Osteoblast (primary cell): Measurements from ENCODE around the gene NPC1. TPM values are rescaled to one million over a fixed set of nuclear protein-coding genes. Genes with fewer than 3 reads are reported as not detected.
A peak's percentile ranks its signal among the peaks of the same experiment; 100 is the strongest.

Source experiments
- DNase-seq: peaks from one replicate; pipeline ENCODE4 v3.0.0; 2011; ENCODE audit warnings: low spot score, mixed read lengths; ENCODE audit not compliant: insufficient read length; ENCODE audit errors: missing footprints
- H2AFZ ChIP-seq: 2 replicates; pipeline ENCODE4 v1.6.0; 2011; ENCODE audit warnings: mild to moderate bottlenecking, low read length
- H3K27ac ChIP-seq: 2 replicates; pipeline ENCODE4 v1.5.1; 2011; ENCODE audit warnings: mild to moderate bottlenecking, low read depth, low read length, moderate library complexity
- H3K27me3 ChIP-seq: 2 replicates; pipeline ENCODE4 v1.6.0; 2012; ENCODE audit warnings: mild to moderate bottlenecking, control low read depth, inconsistent platforms, low read length, moderate library complexity; ENCODE audit not compliant: insufficient read depth
- H3K36me3 ChIP-seq: 2 replicates; pipeline ENCODE4 v1.5.1; 2011; ENCODE audit warnings: mild to moderate bottlenecking, low read length, control low read depth, moderate library complexity; ENCODE audit not compliant: insufficient read depth
- H3K4me1 ChIP-seq: 2 replicates; pipeline ENCODE4 v1.5.1; 2011; ENCODE audit warnings: mild to moderate bottlenecking, low read length, control low read depth, moderate library complexity; ENCODE audit not compliant: insufficient read depth
- H3K4me2 ChIP-seq: 2 replicates; pipeline ENCODE4 v1.6.0; 2011; ENCODE audit warnings: mild to moderate bottlenecking, low read length; ENCODE audit not compliant: insufficient read depth
- H3K4me3 ChIP-seq: fragments of 200-600 bp; sonication (generic); 3 replicates; pipeline ENCODE4 v1.5.1; 2012; ENCODE audit warnings: mild to moderate bottlenecking, low read length, inconsistent platforms; ENCODE audit not compliant: insufficient read depth
- H3K79me2 ChIP-seq: 2 replicates; pipeline ENCODE4 v1.6.0; 2012; ENCODE audit warnings: mild to moderate bottlenecking, low read length, control low read depth, inconsistent platforms; ENCODE audit not compliant: insufficient read depth
- H3K9me3 ChIP-seq: 2 replicates; pipeline ENCODE4 v1.5.1; 2011; ENCODE audit warnings: low read depth, low read length, control low read depth
- H4K20me1 ChIP-seq: 2 replicates; pipeline ENCODE4 v1.6.0; 2012; ENCODE audit warnings: mild to moderate bottlenecking, low read length, control low read depth; ENCODE audit not compliant: insufficient read depth
- CTCF ChIP-seq: IDR thresholded peaks from 2 replicates; pipeline ENCODE4 v1.5.1; 2011; ENCODE audit warnings: mild to moderate bottlenecking, low read depth, low read length, moderate library complexity; ENCODE audit errors: extremely low read depth
- total RNA-seq: library from RNA; depleted of rRNA; stranded (reverse); fragments of >200 nt; gene quantifications from 2 replicates; pipeline ENCODE4 v1.2.3, GENCODE V29; 2012

The NPC1 gene
- total RNA-seq, 1 donor, result 136 TPM

GRCh38 chr18:23532848-23533247 lies 53.5 kb downstream of the NPC1 start:
- DNase-seq, result no peak
- Histone ChIP-seq H3K79me2 (peaks cover 3% of the 10 kb centered on the region), H3K4me3 (no peak overlapping the region), H3K36me3 (peaks cover 91% of the 10 kb centered on the region), H3K27ac (no peak overlapping the region), H2AFZ (no peak overlapping the region), H3K27me3 (no peaks in the 10 kb centered on the region), H3K4me1 (peaks cover 23% of the 10 kb centered on the region), H3K9me3 (no peaks in the 10 kb centered on the region), H4K20me1 (no peaks in the 10 kb centered on the region), H3K4me2 (no peak overlapping the region)
- no peak for TF ChIP-seq CTCF

GRCh38 chr18:23531912-23532311 lies 54.4 kb downstream of the NPC1 start:
- Histone ChIP-seq H3K4me3 (no peak overlapping the region), H3K27me3 (no peaks in the 10 kb centered on the region), H3K27ac (no peak overlapping the region), H3K4me2 (no peak overlapping the region), H3K79me2 (peaks cover 3% of the 10 kb centered on the region), H3K36me3 (peaks cover 88% of the 10 kb centered on the region), H3K4me1 (peaks cover 23% of the 10 kb centered on the region), H3K9me3 (no peaks in the 10 kb centered on the region), H4K20me1 (no peaks in the 10 kb centered on the region), H2AFZ (no peak overlapping the region)
- TF ChIP-seq CTCF, result no peak
- DNase-seq, result no peak

- H3K4me1 ChIP-seq, result peaks cover 23% of the 10 kb centered on the region
- TF ChIP-seq CTCF, result no peak
- no peak overlapping the region for H3K4me3 ChIP-seq
- H2AFZ ChIP-seq, result no peak overlapping the region
- peaks cover 85% of the 10 kb centered on the region for H3K36me3 ChIP-seq
- H3K27ac ChIP-seq, result no peak overlapping the region
- no peaks in the 10 kb centered on the region for H3K27me3 ChIP-seq
- no peaks in the 10 kb centered on the region for H4K20me1 ChIP-seq
- DNase-seq, result no peak
- H3K9me3 ChIP-seq, result no peaks in the 10 kb centered on the region
- peaks cover under 1% of the 10 kb centered on the region for H3K79me2 ChIP-seq
- no peak overlapping the region for H3K4me2 ChIP-seq
Observed at GRCh38 chr18:23530195-23530594, 56.1 kb downstream of the NPC1 start.

GRCh38 chr18:23529604-23530003 lies 56.7 kb downstream of the NPC1 start:
- H3K27ac ChIP-seq, result peak overlapping the region; percentile 71
- H3K4me1 ChIP-seq, result peaks cover 23% of the 10 kb centered on the region
- H3K27me3 ChIP-seq, result no peaks in the 10 kb centered on the region
- no peak overlapping the region for H2AFZ ChIP-seq
- H3K36me3 ChIP-seq, result peaks cover 81% of the 10 kb centered on the region
- no peaks in the 10 kb centered on the region for H3K9me3 ChIP-seq
- H3K79me2 ChIP-seq, result no peaks in the 10 kb centered on the region
- no peak overlapping the region for H3K4me3 ChIP-seq
- no peak for TF ChIP-seq CTCF
- H3K4me2 ChIP-seq, result no peak overlapping the region
- peak; percentile 66 for DNase-seq
- H4K20me1 ChIP-seq, result no peaks in the 10 kb centered on the region
